NCI-H2107 treated with DMSO at 0.1 percent for 48 hours (cell line): Measurements from ENCODE around the gene ZNF628.

Source experiments
- DNase-seq: peaks from one replicate; lab custom pipeline; 2025; ENCODE audit not compliant: unreplicated experiment; lab: John Stamatoyannopoulos, UW

The ZNF628 gene

GRCh38 chr19:55464662-55465054, 11.8 kb upstream of the ZNF628 start, which contains the start of gene C19orf85:
Gene C19orf85 (minus strand): TSS chr19:55464751. CDS start chr19:55464554, 197 bp downstream.
- no peak for DNase-seq

DNA sequence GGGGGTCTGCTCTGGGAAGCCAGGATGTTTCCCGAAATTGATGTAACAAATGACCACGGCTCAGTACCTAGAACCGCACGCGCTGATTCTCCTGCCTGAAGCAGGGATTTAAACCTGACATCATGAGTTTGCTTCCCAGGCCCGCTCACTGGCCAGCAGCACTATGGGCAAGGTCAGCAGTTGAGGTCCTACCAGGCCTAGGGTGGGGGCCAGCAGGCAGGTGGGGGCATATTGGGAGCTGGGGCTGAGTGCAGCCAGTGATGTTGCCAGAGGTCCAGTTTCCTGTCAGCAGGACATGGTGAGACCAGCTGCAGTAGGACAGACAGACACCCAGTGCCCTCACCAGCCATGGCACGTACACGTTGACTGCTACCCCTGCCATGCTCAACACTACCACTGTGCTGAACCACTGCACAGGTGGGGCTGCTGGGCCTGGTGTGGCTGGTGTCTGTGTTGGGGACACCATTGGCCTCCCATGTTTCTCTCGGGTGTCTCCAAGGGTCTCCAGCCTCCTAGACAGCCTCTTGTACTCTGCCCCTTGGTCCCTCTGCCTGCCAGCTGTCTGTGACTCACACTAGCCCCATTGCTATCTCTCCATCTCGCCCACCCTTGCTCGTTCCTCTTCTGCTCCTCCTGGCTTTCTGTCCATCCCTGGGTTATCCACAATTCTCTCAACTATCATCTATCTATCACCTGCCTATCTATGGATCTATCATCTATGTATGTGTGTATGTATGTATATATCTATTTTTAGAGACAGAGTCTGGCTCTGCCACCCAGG, 10.8 kb upstream of the ZNF628 start:
- DNase-seq, result no peak

DNA sequence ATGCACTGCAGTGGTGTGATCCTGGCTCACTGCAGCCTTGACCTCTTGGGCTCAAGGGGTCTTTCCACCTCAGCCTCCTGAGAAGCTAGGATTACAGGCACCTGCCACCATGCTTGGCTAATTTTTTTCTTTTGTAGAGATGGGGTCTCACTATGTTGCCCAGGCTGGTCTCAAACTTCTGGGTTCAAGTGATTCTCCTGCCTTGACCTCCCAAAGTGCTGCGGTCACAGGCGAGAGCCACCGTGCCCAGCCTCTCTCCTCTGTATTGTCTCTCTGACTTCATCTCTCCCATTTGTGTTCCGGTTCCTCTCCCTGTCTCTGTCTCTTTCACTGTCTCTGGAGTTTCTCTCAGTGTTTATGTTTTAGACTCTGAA, 10.2 kb upstream of the ZNF628 start:
- no peak for DNase-seq

- DNase-seq, result no peak
Observed at GRCh38 chr19:55467236-55468053, 9.0 kb upstream of the ZNF628 start.

GRCh38 chr19:55468054-55468393, 8.4 kb upstream of the ZNF628 start:
- no peak for DNase-seq

DNA sequence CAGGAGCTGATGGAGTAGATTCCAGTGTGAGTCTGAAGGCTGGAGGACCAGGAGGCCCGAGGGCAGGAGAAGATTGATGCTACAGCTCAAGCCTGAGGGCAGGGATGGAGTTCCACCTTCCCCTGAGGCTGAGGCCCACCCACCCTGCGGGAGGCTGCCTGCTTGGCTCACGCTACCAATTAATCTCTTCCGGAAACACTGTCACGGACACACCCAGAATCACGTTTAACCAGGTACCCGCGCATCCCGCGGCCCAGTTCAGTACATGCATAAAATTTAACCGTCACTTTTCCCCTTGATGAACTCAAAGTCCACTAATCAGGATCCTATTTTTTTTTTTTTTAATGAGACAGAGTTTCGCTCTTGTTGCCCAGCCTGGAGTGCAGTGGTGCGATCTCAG, 5.2 kb upstream of the ZNF628 start:
- no peak for DNase-seq

GRCh38 chr19:55472463-55472862, 4.0 kb upstream of the ZNF628 start:
- DNase-seq, result no peak

- DNase-seq, result no peak
Observed at GRCh38 chr19:55473225-55474012, 3.0 kb upstream of the ZNF628 start.

DNA sequence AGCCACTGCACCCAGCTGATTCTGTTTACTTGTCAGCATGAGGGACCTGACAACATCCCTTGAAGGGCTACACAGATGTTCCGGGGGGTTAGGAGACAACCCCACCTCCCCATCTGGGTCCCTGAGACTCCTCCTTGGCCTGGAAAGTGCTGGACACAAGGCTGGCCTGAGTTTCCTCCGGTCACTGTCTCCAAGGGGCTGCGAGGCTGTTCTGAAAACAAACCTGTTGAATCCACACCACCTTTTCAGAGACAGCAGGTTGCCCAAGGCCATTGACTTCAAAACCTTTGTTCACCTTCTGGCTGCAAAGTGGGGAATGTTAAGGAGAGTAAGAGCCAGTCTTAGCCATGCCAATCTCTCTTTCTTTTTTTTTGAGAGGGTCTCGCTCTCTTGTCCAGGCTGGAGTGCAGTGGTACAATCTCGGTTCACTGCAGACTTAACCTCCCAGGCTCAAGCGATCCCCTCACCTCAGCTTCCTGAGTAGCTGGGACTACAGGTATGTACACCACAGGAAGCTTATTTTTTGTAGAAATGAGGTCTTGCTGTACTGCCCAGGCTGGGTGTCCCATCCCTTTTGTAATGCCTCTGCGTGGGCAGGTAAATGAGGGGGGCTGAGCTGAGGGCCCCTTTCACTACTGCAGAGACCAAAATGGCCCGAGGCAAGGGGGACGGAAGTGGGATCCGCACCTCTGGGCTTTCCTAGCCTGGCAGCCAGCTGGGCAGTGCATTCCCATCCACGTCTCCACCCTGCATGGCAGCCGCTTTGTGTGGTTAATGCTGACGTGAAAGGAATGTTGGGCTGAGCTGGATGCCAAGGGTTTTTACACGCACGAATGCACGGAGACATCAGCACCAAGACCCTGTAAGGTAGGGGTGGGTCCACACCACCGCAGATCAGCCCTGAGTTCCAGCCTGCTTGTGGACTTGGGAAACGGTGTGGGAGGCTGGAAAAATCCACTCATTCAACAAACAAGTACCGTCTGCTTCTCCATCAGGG, 1.9 kb upstream of the ZNF628 start:
- no peak for DNase-seq

- DNase-seq, result no peak
Observed at GRCh38 chr19:55477905-55478304, 1.5 kb downstream of the ZNF628 start.

DNA sequence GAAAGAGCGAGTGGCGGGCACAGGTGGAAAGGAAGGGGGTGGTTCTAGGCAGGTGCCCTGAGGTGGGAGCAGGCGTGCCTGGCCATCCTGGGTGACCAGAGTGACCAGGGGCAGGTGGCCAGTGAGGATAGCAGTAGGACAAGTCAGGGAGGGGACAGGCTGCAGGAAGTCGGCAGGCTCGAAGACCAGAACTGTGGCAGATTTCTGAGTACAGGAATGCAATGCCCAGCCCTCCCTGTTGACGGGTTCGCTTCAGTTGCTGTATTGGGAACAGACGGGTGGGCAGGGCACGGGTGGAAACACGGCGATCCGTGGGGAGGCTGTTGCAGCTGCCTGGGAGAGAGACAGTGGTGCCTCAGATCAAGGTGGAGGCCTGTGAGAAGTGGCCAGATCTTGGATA, 1.9 kb downstream of the ZNF628 start:
- DNase-seq, result no peak

DNA sequence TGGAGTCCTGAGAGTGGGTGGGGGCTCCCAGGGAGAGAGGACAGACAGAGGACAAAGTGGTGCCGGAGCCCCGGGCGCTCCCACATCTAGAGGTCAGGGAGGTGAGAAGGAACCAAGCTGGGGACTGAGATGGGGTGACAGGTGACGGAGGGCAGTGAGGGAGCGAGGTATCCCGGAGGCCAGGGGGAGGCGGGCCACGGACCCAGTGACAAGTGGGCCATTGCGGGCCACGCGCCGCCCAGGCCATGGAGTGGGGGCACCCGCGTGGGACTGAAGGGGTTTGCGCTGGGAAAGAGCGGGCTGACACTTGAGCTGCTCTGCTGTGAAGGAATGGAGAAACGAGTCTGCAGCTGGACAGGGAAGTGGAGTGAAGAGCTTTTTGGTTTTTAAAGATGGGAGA, 2.6 kb downstream of the ZNF628 start:
- no peak for DNase-seq

- no peak for DNase-seq
Observed at GRCh38 chr19:55479451-55480230, 3.2 kb downstream of the ZNF628 start.

GRCh38 chr19:55481148-55481793, 4.9 kb downstream of the ZNF628 start:
- DNase-seq, result no peak

DNA sequence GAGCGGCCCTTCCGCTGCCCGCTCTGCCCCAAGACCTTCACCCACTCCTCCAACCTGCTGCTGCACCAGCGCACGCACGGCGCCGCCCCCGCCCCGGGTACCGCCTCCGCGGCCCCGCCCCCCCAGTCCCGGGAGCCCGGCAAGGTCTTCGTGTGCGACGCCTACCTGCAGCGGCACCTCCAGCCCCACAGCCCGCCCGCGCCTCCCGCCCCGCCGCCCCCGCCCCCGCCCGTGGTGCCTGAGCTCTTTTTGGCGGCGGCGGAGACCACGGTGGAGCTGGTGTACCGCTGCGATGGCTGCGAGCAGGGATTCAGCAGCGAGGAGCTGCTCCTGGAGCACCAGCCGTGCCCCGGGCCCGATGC, 5.4 kb downstream of the ZNF628 start:
- DNase-seq, result no peak

- DNase-seq, result no peak
Observed at GRCh38 chr19:55482156-55482961, 5.9 kb downstream of the ZNF628 start.

DNA sequence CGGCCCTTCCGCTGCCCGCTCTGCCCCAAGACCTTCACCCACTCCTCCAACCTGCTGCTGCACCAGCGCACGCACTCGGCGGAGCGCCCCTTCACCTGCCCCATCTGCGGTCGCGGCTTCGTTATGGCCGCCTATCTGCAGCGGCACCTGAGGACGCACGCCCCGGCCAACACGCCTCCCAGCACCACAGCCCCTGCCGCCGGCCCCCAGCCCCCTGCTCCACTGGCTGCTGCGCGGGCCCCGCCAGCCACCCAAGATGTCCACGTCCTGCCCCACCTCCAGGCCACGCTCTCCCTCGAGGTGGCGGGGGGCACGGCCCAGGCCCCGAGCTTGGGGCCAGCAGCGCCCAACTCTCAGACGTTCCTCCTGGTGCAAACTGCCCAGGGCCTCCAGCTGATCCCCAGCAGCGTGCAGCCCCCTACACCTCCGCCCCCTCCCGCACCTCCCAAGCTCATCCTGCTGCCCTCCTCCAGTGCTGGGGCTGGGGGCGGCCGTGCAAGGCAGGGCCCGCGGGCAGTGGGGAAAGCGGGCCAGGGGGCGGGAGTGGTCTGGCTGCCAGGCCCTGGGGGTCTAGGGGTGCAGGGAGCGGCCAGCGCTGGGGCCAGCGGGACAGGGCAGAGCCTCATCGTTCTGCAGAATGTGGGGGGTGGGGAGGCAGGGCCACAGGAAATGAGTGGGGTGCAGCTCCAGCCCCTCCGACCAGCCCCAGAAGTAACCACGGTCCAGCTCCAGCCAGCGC, 6.7 kb downstream of the ZNF628 start:
- no peak for DNase-seq
